NCI-H69 (cell line): ENCODE measurements around the gene CIAO2B.

ENCODE experiments used
- DNase-seq: peaks from one replicate; lab custom pipeline; 2025; lab: John Stamatoyannopoulos, UW

The CIAO2B gene

DNA sequence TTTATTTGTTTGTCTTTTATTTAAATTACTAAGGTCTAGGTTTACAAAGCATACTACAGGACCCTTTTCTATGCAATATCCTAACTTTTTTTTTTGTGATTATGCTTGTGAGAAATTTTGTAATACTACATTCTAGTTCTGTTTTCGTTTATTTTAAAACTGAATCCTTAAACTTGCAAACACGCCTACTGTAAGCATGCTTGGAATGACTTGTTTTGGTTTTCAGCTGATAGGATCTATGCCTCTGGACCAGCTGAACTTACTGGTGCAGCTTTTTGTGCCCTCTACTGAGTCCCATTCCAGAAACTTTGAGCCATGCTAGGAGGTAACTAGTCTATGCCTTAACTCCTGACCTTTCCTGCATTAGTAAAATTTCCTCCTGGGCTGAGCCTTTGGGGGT is 47.9 kb downstream of the CIAO2B start:
- DNase-seq: no peak

DNA sequence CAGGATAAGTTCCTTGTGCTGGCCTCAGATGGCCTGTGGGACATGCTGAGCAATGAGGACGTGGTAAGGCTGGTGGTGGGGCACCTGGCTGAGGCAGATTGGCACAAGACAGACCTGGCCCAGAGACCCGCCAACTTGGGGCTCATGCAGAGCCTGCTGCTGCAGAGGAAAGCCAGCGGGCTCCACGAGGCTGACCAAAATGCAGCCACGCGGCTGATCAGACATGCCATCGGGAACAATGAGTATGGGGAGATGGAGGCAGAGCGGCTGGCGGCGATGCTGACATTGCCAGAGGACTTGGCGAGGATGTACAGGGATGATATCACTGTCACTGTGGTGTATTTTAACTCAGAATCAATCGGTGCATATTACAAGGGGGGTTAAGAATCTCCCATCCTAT is 48.7 kb downstream of the CIAO2B start:
- no peak for DNase-seq

DNA sequence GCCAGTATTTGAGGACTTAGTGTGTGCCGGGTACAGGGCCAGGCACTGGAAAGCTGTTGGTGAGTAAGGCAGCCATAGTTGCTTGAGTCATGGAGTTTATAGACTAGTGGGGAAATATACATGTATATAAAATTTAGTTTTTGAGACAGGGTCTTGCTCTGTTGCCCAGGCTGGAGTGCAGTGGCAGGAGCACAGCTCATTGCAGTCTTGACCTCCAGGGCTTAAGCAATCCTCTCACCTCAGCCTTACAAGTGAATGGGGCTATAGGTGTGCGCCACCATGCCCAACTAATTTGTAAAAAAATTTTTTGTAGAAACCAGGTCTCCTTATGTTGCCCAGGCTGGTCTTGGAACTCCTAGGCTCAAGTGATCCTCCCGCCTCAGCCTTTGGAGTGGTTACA is 51.5 kb downstream of the CIAO2B start:
- no peak for DNase-seq
